ENCODE data around the gene TERT.

The TERT gene

DNA sequence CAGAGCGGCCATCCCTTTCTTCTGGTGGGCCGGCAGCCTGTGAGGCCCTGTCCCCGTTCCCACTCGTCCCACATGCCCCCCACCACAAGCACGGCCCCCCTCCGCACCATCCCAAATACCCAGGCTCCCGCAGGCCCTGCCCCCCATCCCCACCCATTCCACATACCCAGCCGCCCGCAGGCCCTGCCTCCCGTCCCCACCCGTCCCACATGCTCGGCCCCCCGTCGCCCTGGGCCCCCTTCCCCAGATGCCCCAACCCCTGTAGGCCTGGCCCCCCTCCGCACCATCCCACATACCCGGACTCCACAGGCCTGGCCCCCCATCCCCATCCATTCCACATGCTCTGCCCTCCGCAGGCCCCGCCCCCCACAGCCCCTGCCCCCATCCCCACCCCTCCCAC is 82.0 kb downstream of the TERT start:
- DNase-seq (ENCODE audit: insufficient read length, low spot score) (no peak), FAIRE-seq (no peak)
- TF ChIP-seq PAX5 (IDR thresholded peaks at IDR 0.05; ENCODE audit: insufficient read depth, low read length, severe bottlenecking) (no peak), POLR2AphosphoS5 (IDR thresholded peaks at IDR 0.05; ENCODE audit: low read depth, low read length) (no peak), TAF1 (IDR thresholded peaks at IDR 0.05; ENCODE audit: low read depth, low read length) (no peak), POLR2A (IDR thresholded peaks at IDR 0.05; ENCODE audit: low read depth, low read length) (no peak)

DNA sequence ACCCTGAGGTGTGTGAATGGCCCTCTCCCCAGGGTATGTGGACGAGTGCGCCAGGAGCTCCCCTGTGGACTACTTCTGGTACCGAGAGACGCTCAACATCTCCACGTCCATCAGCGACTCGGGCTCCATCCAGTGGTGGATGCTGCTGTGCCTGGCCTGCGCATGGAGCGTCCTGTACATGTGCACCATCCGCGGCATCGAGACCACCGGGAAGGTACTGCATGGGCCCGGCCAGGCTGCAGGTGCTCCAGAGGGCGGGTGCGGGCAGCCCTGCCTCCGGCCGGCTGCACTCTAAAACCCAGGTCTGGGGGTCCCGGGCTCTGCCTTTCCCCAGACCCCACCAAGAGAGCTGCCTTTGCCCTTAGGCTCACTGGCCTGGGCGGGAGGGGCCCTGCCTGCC is 82.6 kb downstream of the TERT start:
- no peak for FAIRE-seq
- DNase-seq (ENCODE audit: insufficient read length, low spot score) = no peak
- TF ChIP-seq POU2F2 (IDR thresholded peaks at IDR 0.05; ENCODE audit: low read depth, low read length) (no peak), TAF1 (IDR thresholded peaks at IDR 0.05; ENCODE audit: low read depth, low read length) (no peak)

DNA sequence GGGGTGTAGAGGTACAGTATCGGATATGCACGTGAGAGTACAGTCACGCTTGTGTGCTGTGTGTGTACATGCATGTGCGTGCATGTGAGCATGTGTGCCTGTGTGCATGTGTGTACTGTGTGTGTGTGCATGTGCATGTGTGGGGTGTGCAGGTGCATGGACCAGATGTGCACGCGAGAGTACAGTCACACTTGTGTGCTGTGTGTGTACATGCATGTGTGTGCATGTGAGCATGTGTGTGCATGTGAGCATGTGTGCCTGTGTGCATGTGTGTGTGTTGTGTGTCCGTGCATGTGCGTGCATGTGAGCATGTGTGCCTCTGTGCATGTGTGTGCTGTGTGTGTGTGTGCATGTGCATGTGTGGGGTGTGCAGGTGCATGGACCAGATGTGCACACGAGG is 83.2 kb downstream of the TERT start:
- TF ChIP-seq PAX5 (IDR thresholded peaks at IDR 0.05; ENCODE audit: insufficient read depth, low read length, severe bottlenecking) (no peak), TAF1 (IDR thresholded peaks at IDR 0.05; ENCODE audit: low read depth, low read length) (no peak), POU2F2 (IDR thresholded peaks at IDR 0.05; ENCODE audit: low read depth, low read length) (no peak)
- peak; percentile 40 for FAIRE-seq
- DNase-seq (ENCODE audit: insufficient read length, low spot score) = no peak

- TF ChIP-seq POLR2AphosphoS5 (IDR thresholded peaks at IDR 0.05; ENCODE audit: low read depth, low read length) = no peak
- no peak for TF ChIP-seq TAF1 (IDR thresholded peaks at IDR 0.05; ENCODE audit: low read depth, low read length)
- no peak for TF ChIP-seq POLR2A (IDR thresholded peaks at IDR 0.05; ENCODE audit: low read depth, low read length)
- no peak for TF ChIP-seq PAX5 (IDR thresholded peaks at IDR 0.05; ENCODE audit: insufficient read depth, low read length, severe bottlenecking)
- TF ChIP-seq SPI1 (IDR thresholded peaks at IDR 0.05; ENCODE audit: low read depth, low read length) = no peak
- no peak for TF ChIP-seq POU2F2 (IDR thresholded peaks at IDR 0.05; ENCODE audit: low read depth, low read length)
- no peak for FAIRE-seq
- DNase-seq (ENCODE audit: insufficient read length, low spot score) = no peak
Observed at GRCh38 chr5:1210832-1211251, 84.0 kb downstream of the TERT start.

DNA sequence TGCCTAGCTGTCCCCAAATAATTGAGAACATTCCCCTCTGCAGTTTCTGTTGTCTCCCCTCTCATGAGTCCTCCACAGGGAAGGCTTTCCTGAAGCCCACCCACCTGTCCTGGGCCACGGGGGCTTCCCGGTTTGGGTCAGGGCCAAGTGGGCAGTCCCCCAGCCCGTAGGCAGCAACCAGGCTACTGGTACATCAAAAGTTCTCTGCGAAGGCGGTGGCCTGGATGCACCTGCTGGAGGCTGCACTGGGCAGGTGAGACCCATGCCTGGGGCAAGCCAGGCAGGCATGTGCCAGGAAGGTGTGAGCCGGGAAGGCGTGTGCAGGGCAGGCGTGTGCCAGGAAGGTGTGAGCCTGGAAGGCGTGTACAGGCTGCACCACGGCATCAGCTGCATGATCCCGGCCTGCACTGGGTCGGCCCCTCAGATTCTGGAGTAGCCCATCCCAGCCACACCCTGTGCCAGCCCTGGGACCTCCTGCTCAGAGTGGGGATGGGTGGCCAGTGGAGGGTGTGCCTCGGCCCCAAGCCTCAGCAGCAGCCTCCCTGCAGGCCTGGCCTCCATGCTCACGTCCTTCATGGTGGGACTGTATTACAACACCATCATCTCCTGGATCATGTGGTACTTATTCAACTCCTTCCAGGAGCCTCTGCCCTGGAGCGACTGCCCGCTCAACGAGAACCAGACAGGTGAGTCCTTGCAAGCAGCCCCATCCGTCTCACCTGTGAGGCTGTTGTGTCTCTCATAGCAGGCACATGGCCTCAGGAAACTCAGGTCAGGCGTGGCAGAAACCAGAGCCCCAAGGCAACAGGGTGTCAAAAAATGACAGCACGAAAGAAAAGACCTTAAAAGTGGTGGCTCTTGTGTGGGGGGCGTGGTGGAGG is 84.7 kb downstream of the TERT start:
- DNase-seq (ENCODE audit: insufficient read length, low spot score) (no peak), FAIRE-seq (no peak)

DNA sequence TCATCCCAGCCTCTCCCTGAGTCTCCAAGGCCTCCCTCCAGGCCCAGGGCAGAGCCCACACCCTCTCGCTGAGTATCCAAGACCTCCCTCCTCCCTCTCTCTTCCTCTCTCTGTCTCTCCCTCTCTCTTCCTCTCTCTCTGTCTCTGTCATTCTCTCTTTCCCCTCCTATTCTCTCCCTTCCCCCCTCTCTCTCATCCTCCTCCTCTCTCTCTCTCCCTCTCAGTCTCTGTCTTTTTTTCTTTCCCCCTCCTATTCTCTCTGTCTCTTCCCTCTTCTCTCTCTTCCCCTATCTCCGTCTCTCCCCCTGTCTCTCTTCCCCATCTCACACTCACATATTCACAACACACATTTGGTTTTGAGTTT is 85.4 kb downstream of the TERT start:
- no peak for TF ChIP-seq SPI1 (IDR thresholded peaks at IDR 0.05; ENCODE audit: low read depth, low read length)
- TF ChIP-seq POLR2AphosphoS5 (IDR thresholded peaks at IDR 0.05; ENCODE audit: low read depth, low read length) = no peak
- TF ChIP-seq POLR2A (IDR thresholded peaks at IDR 0.05; ENCODE audit: low read depth, low read length) = no peak
- no peak for TF ChIP-seq POU2F2 (IDR thresholded peaks at IDR 0.05; ENCODE audit: low read depth, low read length)
- no peak for TF ChIP-seq PAX5 (IDR thresholded peaks at IDR 0.05; ENCODE audit: insufficient read depth, low read length, severe bottlenecking)
- TF ChIP-seq TAF1 (IDR thresholded peaks at IDR 0.05; ENCODE audit: low read depth, low read length) = no peak
- no peak for DNase-seq (ENCODE audit: insufficient read length, low spot score)
- FAIRE-seq = no peak

More for the DNA sequence above, 84.7 kb downstream of the TERT start:
- TF ChIP-seq TAF1 (IDR thresholded peaks at IDR 0.05; ENCODE audit: low read depth, low read length) = no peak
- no peak for TF ChIP-seq PAX5 (IDR thresholded peaks at IDR 0.05; ENCODE audit: insufficient read depth, low read length, severe bottlenecking)
- TF ChIP-seq POLR2AphosphoS5 (IDR thresholded peaks at IDR 0.05; ENCODE audit: low read depth, low read length) = no peak
- TF ChIP-seq POU2F2 (IDR thresholded peaks at IDR 0.05; ENCODE audit: low read depth, low read length) = no peak

GRCh38 chr5:1208743-1209488 is 86.0 kb downstream of the TERT start:
- TF ChIP-seq POLR2AphosphoS5 (IDR thresholded peaks at IDR 0.05; ENCODE audit: low read depth, low read length) (no peak), POLR2A (IDR thresholded peaks at IDR 0.05; ENCODE audit: low read depth, low read length) (no peak), POU2F2 (IDR thresholded peaks at IDR 0.05; ENCODE audit: low read depth, low read length) (no peak), TAF1 (IDR thresholded peaks at IDR 0.05; ENCODE audit: low read depth, low read length) (no peak), PAX5 (IDR thresholded peaks at IDR 0.05; ENCODE audit: insufficient read depth, low read length, severe bottlenecking) (no peak), SPI1 (IDR thresholded peaks at IDR 0.05; ENCODE audit: low read depth, low read length) (no peak)
- no peak for DNase-seq (ENCODE audit: insufficient read length, low spot score)
- no peak for FAIRE-seq

DNA sequence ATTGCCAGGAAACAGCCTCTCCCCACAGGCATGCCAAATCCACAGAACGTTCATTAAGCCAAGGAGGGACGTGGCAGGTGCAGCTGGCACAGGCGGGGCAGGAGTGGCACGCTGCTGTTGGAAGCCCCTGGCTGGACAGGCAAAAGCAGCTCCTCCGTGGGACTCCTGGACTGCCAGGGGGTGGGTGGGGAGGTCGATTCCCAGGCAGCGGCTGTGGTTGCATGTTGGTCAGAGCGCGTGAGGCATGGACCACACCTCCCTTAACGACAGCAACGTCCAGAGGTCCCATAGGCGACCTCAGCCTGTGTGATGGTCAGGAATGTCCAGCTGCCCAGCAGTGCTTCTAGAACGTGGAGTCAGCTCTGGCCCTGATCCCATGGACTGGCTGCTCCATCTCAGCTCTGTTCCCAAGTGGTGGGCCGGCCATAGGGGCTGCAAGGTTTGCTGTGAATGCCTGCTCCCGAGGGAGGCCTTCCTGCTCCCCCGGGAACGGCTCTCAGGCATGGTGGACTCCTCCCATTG is 86.6 kb downstream of the TERT start:
- DNase-seq (ENCODE audit: insufficient read length, low spot score) = no peak
- TF ChIP-seq POU2F2 (IDR thresholded peaks at IDR 0.05; ENCODE audit: low read depth, low read length) = no peak
- no peak for TF ChIP-seq POLR2AphosphoS5 (IDR thresholded peaks at IDR 0.05; ENCODE audit: low read depth, low read length)
- no peak for TF ChIP-seq TAF1 (IDR thresholded peaks at IDR 0.05; ENCODE audit: low read depth, low read length)
- TF ChIP-seq POLR2A (IDR thresholded peaks at IDR 0.05; ENCODE audit: low read depth, low read length) = no peak
- TF ChIP-seq SPI1 (IDR thresholded peaks at IDR 0.05; ENCODE audit: low read depth, low read length) = no peak
- no peak for TF ChIP-seq PAX5 (IDR thresholded peaks at IDR 0.05; ENCODE audit: insufficient read depth, low read length, severe bottlenecking)
- no peak for FAIRE-seq

- DNase-seq (ENCODE audit: insufficient read length, low spot score) (no peak), FAIRE-seq (no peak)
- TF ChIP-seq SPI1 (IDR thresholded peaks at IDR 0.05; ENCODE audit: low read depth, low read length) (no peak), TAF1 (IDR thresholded peaks at IDR 0.05; ENCODE audit: low read depth, low read length) (no peak), POU2F2 (IDR thresholded peaks at IDR 0.05; ENCODE audit: low read depth, low read length) (no peak), POLR2A (IDR thresholded peaks at IDR 0.05; ENCODE audit: low read depth, low read length) (no peak), PAX5 (IDR thresholded peaks at IDR 0.05; ENCODE audit: insufficient read depth, low read length, severe bottlenecking) (no peak), POLR2AphosphoS5 (IDR thresholded peaks at IDR 0.05; ENCODE audit: low read depth, low read length) (no peak)
Observed at GRCh38 chr5:1207555-1207954, 87.3 kb downstream of the TERT start.
